GM12864 (cell line): ENCODE measurements around the gene SLC35B1.
"Not testable (repeated sequence)": the region's sequence is repeated elsewhere in the genome, so short reads cannot be mapped to it uniquely, and the experiment has no call there.

Experiments
- DNase-seq: peaks from one replicate; pipeline ENCODE4 v3.0.0-alpha.2; 2011; ENCODE audit warnings: low read depth
- H3K4me3 ChIP-seq: 2 replicates; pipeline ENCODE4 v1.5.1; 2011; ENCODE audit warnings: mild to moderate bottlenecking, low read depth, low read length, control low read depth
- CTCF ChIP-seq: IDR thresholded peaks from 2 replicates; pipeline ENCODE4 v1.5.1; 2011; ENCODE audit warnings: low read depth, mild to moderate bottlenecking, moderate library complexity, low read length, control low read depth, inconsistent platforms; ENCODE audit errors: missing control alignments

The SLC35B1 gene

GRCh38 chr17:49725452-49726130, 17.8 kb upstream of the SLC35B1 start:
- no peak for TF ChIP-seq CTCF
- no peak overlapping the region for H3K4me3 ChIP-seq
- DNase-seq = no peak

GRCh38 chr17:49724552-49724951, 16.8 kb upstream of the SLC35B1 start:
- DNase-seq, H3K4me3 ChIP-seq: not testable (repeated sequence)

- DNase-seq = no peak
- H3K4me3 ChIP-seq = no peak overlapping the region
- no peak for TF ChIP-seq CTCF
These were observed 15.7 kb upstream of the SLC35B1 start for GRCh38 chr17:49723423-49723822.

GRCh38 chr17:49722066-49722465, 14.3 kb upstream of the SLC35B1 start:
- no peak overlapping the region for H3K4me3 ChIP-seq
- DNase-seq = no peak
- TF ChIP-seq CTCF = no peak

GRCh38 chr17:49717371-49717861, 9.7 kb upstream of the SLC35B1 start:
- H3K4me3 ChIP-seq = no peak overlapping the region
- DNase-seq = no peak
- TF ChIP-seq CTCF = no peak

GRCh38 chr17:49716668-49717364, 9.1 kb upstream of the SLC35B1 start:
- no peak for TF ChIP-seq CTCF
- no peak overlapping the region for H3K4me3 ChIP-seq
- no peak for DNase-seq

- no peak for TF ChIP-seq CTCF
- DNase-seq = no peak
- H3K4me3 ChIP-seq = no peak overlapping the region
These were observed 8.0 kb upstream of the SLC35B1 start for GRCh38 chr17:49715717-49716279.
